HG03432 (cell line): ENCODE measurements around the gene RNU4-1.
"Not testable (repeated sequence)": the region's sequence is repeated elsewhere in the genome, so short reads cannot be mapped to it uniquely, and the experiment has no call there.

ENCODE experiments used
- ATAC-seq: cut with Tn5 transposase; IDR thresholded peaks from one replicate; pipeline ENCODE4 v1.9.1; 2021; ENCODE audit warnings: mild to moderate bottlenecking, moderate library complexity; ENCODE audit not compliant: unreplicated experiment

The RNU4-1 gene

GRCh38 chr12:120292661-120293531 lies at the start of gene RNU4-1:
RNU4-1 (minus strand) TSS chr12:120293237.
- peak; percentile 46 for ATAC-seq

DNA sequence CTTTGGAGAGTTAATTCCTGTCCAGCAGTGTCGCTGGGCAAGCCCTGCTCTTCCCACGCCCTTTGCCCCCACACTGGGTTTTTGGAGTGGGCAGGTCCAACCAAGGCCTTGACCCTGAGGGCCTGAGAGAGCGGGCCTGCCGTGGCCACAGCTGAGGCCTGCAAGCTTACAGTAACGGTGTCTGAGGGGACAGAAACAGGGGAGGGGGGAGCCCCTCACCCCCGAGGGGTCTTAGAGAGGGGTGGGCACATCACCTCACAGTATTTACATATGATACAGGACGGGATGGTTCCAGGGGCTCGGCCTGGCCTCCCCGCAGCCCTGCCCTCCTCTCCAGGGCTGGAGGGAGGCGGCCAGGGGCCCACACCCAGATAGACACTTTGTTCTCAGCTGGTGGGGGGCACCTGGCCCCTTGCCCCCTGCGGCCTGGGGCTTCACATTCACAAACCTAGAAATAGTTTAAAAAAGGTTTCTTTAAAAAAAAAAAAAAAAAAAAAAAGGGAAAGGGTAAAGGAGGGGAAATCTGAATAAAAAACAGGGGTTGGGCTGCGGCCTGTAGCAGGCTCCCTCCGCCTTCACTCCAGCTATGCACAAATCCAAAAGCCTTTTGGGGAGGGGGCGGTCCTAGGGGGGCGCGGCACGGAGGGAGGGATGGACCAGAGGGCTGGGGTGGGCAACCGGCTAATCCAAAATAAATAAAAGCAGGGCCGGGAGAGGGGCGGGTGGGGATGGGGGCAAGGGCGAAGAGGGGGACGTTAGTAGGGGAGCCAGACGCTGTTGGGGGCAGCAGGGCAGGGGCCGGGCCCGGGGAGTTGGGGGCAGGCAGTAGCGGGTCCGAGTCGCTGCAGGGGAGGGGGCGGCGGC lies 49.4 kb upstream of the RNU4-1 start:
- no peak for ATAC-seq

DNA sequence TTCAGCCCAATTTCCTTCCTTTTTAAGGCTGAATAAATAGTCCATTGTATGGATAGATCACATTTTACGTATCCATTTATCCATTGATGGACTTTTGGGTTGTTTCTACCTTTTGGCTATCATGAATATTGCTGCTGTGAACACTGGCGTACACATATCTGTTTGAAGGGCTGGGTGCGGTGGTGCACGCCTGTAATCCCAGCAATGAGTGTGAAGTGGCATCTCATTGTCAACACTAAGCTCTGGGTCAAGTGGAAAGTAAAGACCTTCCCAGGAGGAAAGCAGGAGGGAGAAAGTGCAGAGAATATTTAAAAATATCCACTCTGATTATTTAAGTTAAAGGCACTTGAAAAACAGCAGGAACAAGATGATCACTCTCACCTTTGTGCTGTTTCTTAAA lies 46.2 kb upstream of the RNU4-1 start:
- no peak for ATAC-seq

DNA sequence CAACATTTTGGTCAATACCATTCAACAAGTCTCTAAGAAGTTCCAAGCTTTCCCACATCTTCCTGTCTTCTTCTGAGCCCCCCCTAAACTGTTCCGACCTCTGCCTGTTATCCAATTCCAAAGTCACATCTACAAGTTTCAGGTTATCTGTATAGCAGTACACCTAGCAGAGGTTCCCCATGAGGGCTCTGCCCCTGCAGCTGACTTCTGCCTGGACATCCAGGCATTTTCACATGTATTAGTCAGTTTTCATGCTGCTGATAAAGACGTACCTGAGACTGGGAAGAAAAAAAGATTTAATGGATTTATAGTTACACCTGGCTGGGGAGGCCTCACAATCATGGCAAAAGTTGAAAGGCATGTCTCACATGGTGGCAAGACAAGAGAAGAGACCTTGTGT lies 44.7 kb upstream of the RNU4-1 start:
- no peak for ATAC-seq

DNA sequence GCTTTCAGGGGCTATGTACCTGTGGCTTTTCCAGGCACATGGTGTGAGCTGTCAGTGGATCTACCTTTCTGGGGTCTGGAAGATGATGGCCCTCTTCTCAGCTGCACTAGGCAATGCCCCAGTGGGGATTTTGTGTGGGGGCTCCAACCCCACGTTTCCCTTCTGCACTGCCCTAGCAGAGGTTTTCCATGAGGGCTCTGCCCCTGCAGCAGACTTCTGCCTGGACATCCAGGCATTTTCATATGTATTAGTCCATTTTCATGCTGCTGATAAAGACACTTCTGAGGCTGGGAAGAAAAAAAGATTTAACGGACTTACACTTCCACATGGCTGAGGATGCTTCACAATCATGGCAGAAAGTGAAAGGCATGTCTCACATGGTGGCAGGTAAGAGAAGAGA lies 43.4 kb upstream of the RNU4-1 start:
- not testable (repeated sequence) for ATAC-seq

DNA sequence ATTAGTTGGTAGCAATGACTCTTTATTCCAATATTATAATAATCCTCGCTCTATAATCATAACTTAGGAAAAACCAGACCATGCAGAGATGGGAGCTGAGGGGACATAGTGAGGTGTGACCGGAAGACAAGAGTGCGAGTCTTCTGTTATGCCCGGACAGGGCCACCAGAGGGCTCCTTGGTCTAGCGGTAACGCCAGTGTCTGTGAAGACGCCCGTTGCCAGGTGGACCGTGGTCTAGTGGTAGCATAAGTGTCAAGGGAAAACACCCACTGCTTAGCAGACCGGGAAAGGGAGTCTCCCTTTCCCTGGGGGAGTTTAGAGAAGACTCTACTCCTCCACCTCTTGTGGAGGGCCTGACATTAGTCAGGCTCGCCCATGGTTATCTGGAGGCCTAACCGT lies 42.4 kb upstream of the RNU4-1 start:
- not testable (repeated sequence) for ATAC-seq

DNA sequence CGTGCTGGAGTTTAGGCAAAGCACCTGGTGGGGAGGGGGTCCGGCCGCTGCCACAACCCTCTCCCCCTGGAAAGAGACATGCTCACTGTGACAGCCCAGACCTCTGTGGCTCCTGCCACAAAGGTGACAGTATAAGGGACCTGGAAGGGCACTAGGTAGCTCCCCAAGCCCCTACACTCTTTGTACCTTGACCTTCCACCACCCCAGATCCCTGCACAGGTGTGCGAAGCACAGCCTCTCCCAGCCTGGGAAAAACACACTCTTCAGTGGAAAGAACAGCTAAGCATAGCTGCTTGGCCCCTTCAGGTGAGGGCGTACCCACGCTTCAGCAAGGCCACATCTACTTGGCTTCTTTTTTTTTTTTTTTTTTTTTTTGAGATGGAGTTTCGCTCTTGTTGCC lies 39.5 kb upstream of the RNU4-1 start:
- no peak for ATAC-seq

DNA sequence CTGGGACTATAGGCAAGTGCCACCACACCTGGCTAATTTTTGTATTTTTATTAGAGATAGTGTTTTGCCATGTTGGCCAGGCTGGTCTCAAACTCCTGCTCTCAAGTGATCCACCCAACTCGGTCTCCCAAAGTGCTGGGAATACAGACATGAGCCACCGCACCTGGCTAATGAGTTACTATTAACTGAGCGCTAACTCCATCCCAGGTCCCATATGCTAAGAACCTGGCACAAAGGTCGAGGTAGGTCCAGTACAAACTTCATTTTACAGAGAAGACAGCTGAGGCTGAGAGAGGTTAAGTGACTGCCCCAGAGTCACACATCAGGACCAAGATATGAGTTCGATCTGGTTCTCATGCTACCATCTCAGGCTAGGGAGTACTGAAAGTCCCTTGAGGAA lies 39.0 kb upstream of the RNU4-1 start:
- ATAC-seq = no peak

- ATAC-seq = no peak
Measured at GRCh38 chr12:120331390-120331789, 38.4 kb upstream of the RNU4-1 start.

DNA sequence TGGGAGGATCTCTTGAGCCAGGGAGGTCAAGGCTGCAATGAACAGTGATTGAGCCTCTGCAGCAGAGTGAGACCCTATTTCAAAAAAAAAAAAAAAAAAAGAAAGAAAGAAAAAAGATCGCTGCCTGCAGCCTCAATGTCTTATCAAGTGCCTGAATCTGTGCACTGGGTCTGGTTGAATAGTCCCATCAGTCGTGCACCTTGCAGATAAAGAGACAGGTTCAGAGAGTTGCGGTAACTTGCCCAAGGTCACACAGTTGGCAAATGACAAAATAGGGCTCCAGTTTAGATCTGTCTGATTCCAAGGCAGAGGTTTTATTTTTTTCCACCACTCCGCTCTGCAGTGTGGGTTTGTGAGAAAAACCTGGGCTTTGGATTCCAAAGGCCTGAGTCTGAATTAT lies 35.2 kb upstream of the RNU4-1 start:
- no peak for ATAC-seq

GRCh38 chr12:120327593-120327992 lies 34.6 kb upstream of the RNU4-1 start, which contains the start of gene PLA2G1B:
PLA2G1B (minus strand) TSS chr12:120327779; CDS start chr12:120327753, 26 bp downstream.
- ATAC-seq = no peak

DNA sequence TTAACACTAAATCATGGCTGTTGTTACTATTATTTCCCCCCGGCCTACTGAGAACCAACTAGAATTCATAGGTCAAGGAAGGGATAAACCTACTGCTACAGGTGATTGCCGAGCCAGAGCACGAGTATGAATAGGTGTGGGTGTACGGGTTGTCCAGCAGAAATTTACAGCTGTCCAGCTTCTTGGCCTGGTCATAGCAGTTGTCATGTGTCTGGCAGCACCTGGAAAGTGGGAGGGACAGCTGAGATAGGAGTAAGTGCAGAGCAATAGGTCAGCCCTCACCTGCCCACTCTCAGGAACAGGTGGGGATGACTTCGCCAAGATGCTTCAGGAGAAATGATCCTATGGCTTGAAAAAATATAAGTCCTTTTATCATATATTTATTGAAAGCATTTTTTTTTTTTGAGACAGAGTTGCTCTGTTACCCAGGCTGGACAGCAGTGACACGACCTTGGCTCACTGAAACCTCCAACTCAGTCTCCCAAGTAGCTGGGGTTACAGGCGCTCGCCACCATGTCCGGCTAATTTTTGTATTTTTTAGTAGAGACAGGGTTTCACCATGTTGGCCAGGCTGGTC lies 31.9 kb upstream of the RNU4-1 start:
- ATAC-seq = no peak

DNA sequence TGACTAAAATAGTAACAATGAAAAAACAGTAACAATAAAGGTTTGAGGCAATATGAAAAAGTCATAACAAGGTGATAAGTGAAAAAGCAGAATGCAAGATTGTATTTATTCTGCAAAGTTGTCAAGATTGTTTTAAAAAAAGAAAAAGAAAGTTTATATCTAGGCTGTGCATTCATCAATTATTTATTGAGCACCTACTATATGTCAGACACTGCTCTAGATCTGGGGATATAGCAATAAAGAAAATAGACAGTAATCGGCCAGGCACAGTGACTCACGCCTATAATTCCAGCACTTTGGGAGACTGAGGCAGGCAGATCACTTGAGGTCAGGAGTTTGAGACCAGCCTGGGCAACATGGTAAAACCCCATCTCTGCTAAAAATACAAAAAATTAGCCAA lies 30.7 kb upstream of the RNU4-1 start:
- ATAC-seq = no peak

- no peak for ATAC-seq
Measured at GRCh38 chr12:120321382-120322202, 28.6 kb upstream of the RNU4-1 start.

DNA sequence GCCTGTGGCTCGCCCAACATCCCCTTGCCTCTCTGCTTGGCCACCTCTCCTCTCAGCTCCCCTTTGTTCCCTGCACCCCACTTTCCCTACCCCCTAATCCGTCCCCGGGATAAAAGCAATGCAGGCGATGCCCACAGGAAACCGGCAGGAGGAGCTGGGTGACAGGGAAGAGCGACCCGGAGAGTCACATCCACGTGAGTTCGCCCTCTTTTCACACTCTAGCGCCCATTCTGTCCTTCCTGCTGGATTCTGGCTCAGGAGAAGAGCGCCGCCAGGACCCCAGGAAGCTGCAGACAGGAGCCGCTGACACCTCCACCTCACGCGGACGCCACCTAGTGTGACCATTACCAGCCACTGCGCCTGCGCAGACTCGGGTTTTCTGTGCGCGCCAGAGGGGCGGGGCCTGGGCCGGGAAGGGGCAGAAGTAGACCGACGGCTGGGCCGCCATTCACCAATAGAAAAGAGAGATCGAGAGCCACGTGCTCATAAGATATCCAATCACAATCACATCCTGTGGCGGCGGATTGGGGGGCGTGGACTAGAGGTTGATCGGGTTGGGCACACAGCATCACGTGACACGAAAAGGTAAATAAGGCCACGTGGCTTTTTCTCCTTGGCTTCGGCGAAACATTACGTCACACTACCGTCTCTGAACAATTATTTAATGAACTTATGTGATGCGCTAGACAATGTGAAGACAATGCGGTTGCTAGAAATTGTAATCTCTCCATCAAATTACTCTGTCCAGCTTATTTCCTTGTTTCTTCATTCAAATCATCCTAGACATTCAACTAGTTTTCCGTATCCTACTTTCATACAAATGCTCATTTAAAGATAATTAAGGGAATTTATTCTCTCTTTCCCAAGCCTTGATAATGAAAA lies 24.4 kb upstream of the RNU4-1 start:
- peak; percentile 97 for ATAC-seq

- no peak for ATAC-seq
Measured at GRCh38 chr12:120316798-120317223, 23.8 kb upstream of the RNU4-1 start.

DNA sequence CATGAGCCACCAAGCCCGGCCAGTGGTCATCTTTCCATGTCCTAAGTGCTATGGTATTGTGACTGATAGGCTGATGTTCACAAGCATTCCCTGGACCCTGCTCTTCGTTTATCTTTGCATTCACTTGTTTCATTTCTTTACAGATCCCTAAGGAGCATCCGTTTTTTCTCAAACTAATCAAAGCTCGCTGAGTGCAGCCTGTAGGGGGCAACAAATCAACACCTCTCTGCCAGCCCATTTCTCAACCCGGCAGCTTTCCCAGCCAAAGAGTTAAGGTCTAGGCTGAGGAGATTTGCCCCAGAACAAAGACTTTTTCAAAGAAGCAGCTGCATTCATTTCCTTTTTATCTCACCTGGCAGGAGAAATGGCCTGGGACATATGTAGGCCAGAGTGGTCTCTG lies 21.2 kb upstream of the RNU4-1 start:
- no peak for ATAC-seq

GRCh38 chr12:120301962-120302815 lies 9.2 kb upstream of the RNU4-1 start, which contains the start of gene SIRT4:
SIRT4 (plus strand) TSS chr12:120302321; CDS start chr12:120303562, 1,241 bp downstream.
- peak; percentile 96 for ATAC-seq

GRCh38 chr12:120292411-120292660 lies 701 bp downstream of the RNU4-1 start:
- ATAC-seq = peak; percentile 13
